Fibroblast of lung (primary cell): ENCODE measurements around the gene HS3ST2.

Source experiments
- CTCF ChIP-seq, 2 donors: IDR thresholded peaks in 1 of 2; conservative IDR thresholded peaks in 1 of 2; 1 replicate in 1 of 2; 2 replicates in 1 of 2; pipeline ENCODE4 v1.5.1; 2011 to 2012; ENCODE audit warnings: low read length in 2 of 2, control low read depth in 1 of 2, inconsistent platforms in 1 of 2, low read depth in 1 of 2, mild to moderate bottlenecking in 1 of 2
- EZH2 ChIP-seq: IDR thresholded peaks from 2 replicates; pipeline ENCODE4 v1.5.1; 2012; ENCODE audit warnings: low read length, control low read depth, mild to moderate bottlenecking; ENCODE audit errors: missing control alignments

- TF ChIP-seq CTCF (conservative IDR thresholded peaks at IDR 0.05 in 1 of 2, IDR thresholded peaks at IDR 0.05 in 1 of 2; ENCODE audit: low read depth in 1 of 2, low read length in 2 of 2) (no peak), EZH2 (no peak)
These were observed 65.0 kb downstream of the HS3ST2 start for GRCh38 chr16:22878955-22879354.
